HepG2 (cell line): ENCODE data around the gene INTS1. TPM values are rescaled to one million over a fixed set of nuclear protein-coding genes. Genes with fewer than 3 reads are reported as not detected.
"Not testable (repeated sequence)": the region's sequence is repeated elsewhere in the genome, so short reads cannot be mapped to it uniquely, and the experiment has no call there.

Source experiments
- ATF3 ChIP-seq: sonication (generic); formaldehyde crosslinking; IDR thresholded peaks from 2 replicates; pipeline ENCODE4 v1.4.0; 2020; ENCODE audit warnings: missing genetic modification reagents
- CREM ChIP-seq, 2 experiments: sonication (generic) in 1 of 2; formaldehyde crosslinking in 1 of 2; IDR thresholded peaks; 2 replicates each; pipeline versions ENCODE4 v1.4.0 to v1.6.1; 2016 to 2020; ENCODE audit warnings: antibody characterized with exemption in 1 of 2, mild to moderate bottlenecking in 1 of 2, missing genetic modification reagents in 1 of 2
- ETV5 ChIP-seq: IDR thresholded peaks from 2 replicates; pipeline ENCODE4 v1.6.1; 2018; ENCODE audit warnings: missing biosample characterization, missing genetic modification reagents, inconsistent platforms, borderline replicate concordance
- HOXD1 ChIP-seq: sonication (generic); formaldehyde crosslinking; IDR thresholded peaks from 2 replicates; pipeline ENCODE4 v1.5.0; 2020; ENCODE audit warnings: missing genetic modification reagents
- KAT8 ChIP-seq: IDR thresholded peaks from 2 replicates; pipeline ENCODE4 v1.6.1; 2016; ENCODE audit warnings: missing genetic modification reagents, missing compliant biosample characterization
- NKX3-1 ChIP-seq: sonication (generic); formaldehyde crosslinking; IDR thresholded peaks from 2 replicates; pipeline ENCODE4 v1.5.0; 2020; ENCODE audit warnings: missing genetic modification reagents
- NR2F2 ChIP-seq: IDR thresholded peaks from 2 replicates; pipeline ENCODE4 v1.6.1; 2012; ENCODE audit warnings: low read depth, inconsistent platforms, borderline replicate concordance
- PATZ1 ChIP-seq: sonication (generic); formaldehyde crosslinking; IDR thresholded peaks from 2 replicates; pipeline ENCODE4 v1.4.0; 2020; ENCODE audit warnings: missing genetic modification reagents
- PHF21A ChIP-seq: sonication (generic); formaldehyde crosslinking; IDR thresholded peaks from 2 replicates; pipeline ENCODE4 v1.5.0; 2020; ENCODE audit warnings: mild to moderate bottlenecking, missing genetic modification reagents
- PPARG ChIP-seq: conservative IDR thresholded peaks from 2 replicates; pipeline ENCODE4 v1.6.1; 2016; ENCODE audit warnings: missing biosample characterization, missing genetic modification reagents
- SAP130 ChIP-seq: IDR thresholded peaks from 2 replicates; pipeline ENCODE4 v1.6.1; 2016; ENCODE audit warnings: low read depth
- SIN3A ChIP-seq: IDR thresholded peaks from 2 replicates; pipeline ENCODE4 v1.6.1; 2011; ENCODE audit warnings: low read depth, mild to moderate bottlenecking, control low read depth, low read length, borderline replicate concordance
- SKIL ChIP-seq: sonication (generic); formaldehyde crosslinking; IDR thresholded peaks from 2 replicates; pipeline ENCODE4 v1.8.0; 2022; ENCODE audit warnings: missing genetic modification reagents, mild to moderate bottlenecking, moderate library complexity, borderline replicate concordance
- SOX5 ChIP-seq: IDR thresholded peaks from 2 replicates; pipeline ENCODE4 v1.6.1; 2016; ENCODE audit warnings: borderline replicate concordance
- SOX6 ChIP-seq, 2 experiments: fragments of 450-650 bp in 1 of 2; sonication (generic) in 1 of 2; formaldehyde crosslinking in 1 of 2; IDR thresholded peaks; 2 replicates each; pipeline versions ENCODE4 v1.4.0 to v1.6.1; 2017 to 2020; ENCODE audit warnings: antibody characterized with exemption in 1 of 2, mild to moderate bottlenecking in 1 of 2, missing genetic modification reagents in 1 of 2
- TFE3 ChIP-seq: IDR thresholded peaks from 2 replicates; pipeline ENCODE4 v1.6.1; 2016
- YEATS4 ChIP-seq: sonication (generic); formaldehyde crosslinking; IDR thresholded peaks from 2 replicates; pipeline ENCODE4 v1.4.0; 2020; ENCODE audit warnings: missing genetic modification reagents, borderline replicate concordance
- ZNF263 ChIP-seq: sonication (generic); formaldehyde crosslinking; IDR thresholded peaks from 2 replicates; pipeline ENCODE4 v1.4.0; 2020; ENCODE audit warnings: missing genetic modification reagents
- ZNF543 ChIP-seq: sonication (generic); formaldehyde crosslinking; IDR thresholded peaks from 2 replicates; pipeline ENCODE4 v1.4.0; 2020; ENCODE audit warnings: mild to moderate bottlenecking, missing genetic modification reagents
- ZNF615 ChIP-seq: sonication (generic); formaldehyde crosslinking; IDR thresholded peaks from 2 replicates; pipeline ENCODE4 v1.5.0; 2020; ENCODE audit warnings: mild to moderate bottlenecking, missing genetic modification reagents, borderline replicate concordance
- polyA plus RNA-seq, 8 experiments: library from polyadenylated mRNA; depleted of rRNA in 3 of 8; stranded (reverse) in 7 of 8; unstranded in 1 of 8; fragments of >200 nt; fragmentation: Illumina TruSeq in 4 of 8; extraction: Trizol in 4 of 8; gene quantifications; 2 replicates each; pipeline versions ENCODE4 v1.2.1 to v1.2.3, GENCODE V29; 2011 to 2016; ENCODE audit warnings: low read depth in 4 of 8, missing spikeins in 1 of 8, mixed read lengths in 1 of 8; ENCODE audit not compliant: insufficient read depth in 1 of 8
- total RNA-seq, 5 experiments: library from RNA; depleted of rRNA; stranded (reverse); fragments of >200 nt; fragmentation: Illumina TruSeq; extraction: Trizol; gene quantifications; 2 replicates each; pipeline ENCODE4 v1.2.3, GENCODE V29; 2016; ENCODE audit warnings: low read depth in 1 of 5
- TF ChIP-seq, protein P1 (sequence below): sonication (generic); formaldehyde crosslinking; IDR thresholded peaks from 2 replicates; pipeline ENCODE4 v1.4.0; 2020; ENCODE audit warnings: mild to moderate bottlenecking, missing genetic modification reagents
- TF ChIP-seq, protein P2 (sequence below), 2 experiments: fragments of 450-650 bp in 1 of 2; sonication (generic) in 1 of 2; formaldehyde crosslinking; IDR thresholded peaks; 2 replicates each; pipeline versions ENCODE4 v1.5.0 to v1.8.0; 2020 to 2022; ENCODE audit warnings: mild to moderate bottlenecking in 1 of 2, missing genetic modification reagents in 1 of 2

Gene INTS1
- total and polyA plus RNA-seq, 2 of the 13 experiments (the other 11 are each of a cell fraction or from before 2014, with no cell fraction given): 13.7 to 29.0 TPM

- TF ChIP-seq PATZ1 (CRISPR knock-in tag) (peak; percentile 80), HOXD1 (CRISPR knock-in tag) (0 out of 2 replicates have a peak, but pooled peaks have one; percentile 22), NKX3-1 (0 out of 2 replicates have a peak, but pooled peaks have one; percentile 55), CREM (IDR thresholded peaks at IDR 0.05) (peak; percentile 25; the same call in 1 of the 2 replicates), PPARG (CRISPR knock-in tag) (peak; percentile 72), ZNF263 (CRISPR knock-in tag) (peak; percentile 37; the same call in 1 of the 2 replicates), NR2F2 (peak; percentile 78), ZNF615 (CRISPR knock-in tag) (0 out of 2 replicates have a peak, but pooled peaks have one; percentile 69), TFE3 (peak; percentile 97), ZNF543 (0 out of 2 replicates have a peak, but pooled peaks have one; percentile 73), SIN3A (peak; percentile 42; the same call in 1 of the 2 replicates), YEATS4 (peak; percentile 45; the same call in 1 of the 2 replicates), KAT8 (CRISPR knock-in tag) (peak; percentile 45; the same call in 1 of the 2 replicates), PHF21A (CRISPR knock-in tag) (peak; percentile 60), ETV5 (CRISPR knock-in tag) (0 out of 2 replicates have a peak, but pooled peaks have one; percentile 41), SOX5 (CRISPR knock-in tag) (peak; percentile 78), ATF3 (CRISPR knock-in tag) (peak; percentile 50; the same call in 1 of the 2 replicates), SAP130 (CRISPR knock-in tag) (peak; percentile 71), SOX6 (CRISPR knock-in tag; IDR thresholded peaks at IDR 0.05) (peak; percentile 86), SKIL (CRISPR knock-in tag) (peak; percentile 83)
- TF ChIP-seq, protein P1, sequence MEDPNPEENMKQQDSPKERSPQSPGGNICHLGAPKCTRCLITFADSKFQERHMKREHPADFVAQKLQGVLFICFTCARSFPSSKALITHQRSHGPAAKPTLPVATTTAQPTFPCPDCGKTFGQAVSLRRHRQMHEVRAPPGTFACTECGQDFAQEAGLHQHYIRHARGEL (CRISPR knock-in tag): 0 out of 2 replicates have a peak, but pooled peaks have one; percentile 38
- TF ChIP-seq CREM (CRISPR knock-in tag; IDR thresholded peaks at IDR 0.05); SOX6 (IDR thresholded peaks at IDR 0.05): not testable (repeated sequence)
- TF ChIP-seq, protein P2, sequence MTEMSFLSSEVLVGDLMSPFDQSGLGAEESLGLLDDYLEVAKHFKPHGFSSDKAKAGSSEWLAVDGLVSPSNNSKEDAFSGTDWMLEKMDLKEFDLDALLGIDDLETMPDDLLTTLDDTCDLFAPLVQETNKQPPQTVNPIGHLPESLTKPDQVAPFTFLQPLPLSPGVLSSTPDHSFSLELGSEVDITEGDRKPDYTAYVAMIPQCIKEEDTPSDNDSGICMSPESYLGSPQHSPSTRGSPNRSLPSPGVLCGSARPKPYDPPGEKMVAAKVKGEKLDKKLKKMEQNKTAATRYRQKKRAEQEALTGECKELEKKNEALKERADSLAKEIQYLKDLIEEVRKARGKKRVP (CRISPR knock-in tag; IDR thresholded peaks at IDR 0.05): 0 out of 4 replicates have a peak, but pooled peaks of 1 of the 2 experiments have one; percentile 63
These were observed 11.3 kb upstream of the INTS1 start (continued) for GRCh38 chr7:1515509-1515967.
